ENCODE results near the gene CSTB.

CSTB gene

DNA sequence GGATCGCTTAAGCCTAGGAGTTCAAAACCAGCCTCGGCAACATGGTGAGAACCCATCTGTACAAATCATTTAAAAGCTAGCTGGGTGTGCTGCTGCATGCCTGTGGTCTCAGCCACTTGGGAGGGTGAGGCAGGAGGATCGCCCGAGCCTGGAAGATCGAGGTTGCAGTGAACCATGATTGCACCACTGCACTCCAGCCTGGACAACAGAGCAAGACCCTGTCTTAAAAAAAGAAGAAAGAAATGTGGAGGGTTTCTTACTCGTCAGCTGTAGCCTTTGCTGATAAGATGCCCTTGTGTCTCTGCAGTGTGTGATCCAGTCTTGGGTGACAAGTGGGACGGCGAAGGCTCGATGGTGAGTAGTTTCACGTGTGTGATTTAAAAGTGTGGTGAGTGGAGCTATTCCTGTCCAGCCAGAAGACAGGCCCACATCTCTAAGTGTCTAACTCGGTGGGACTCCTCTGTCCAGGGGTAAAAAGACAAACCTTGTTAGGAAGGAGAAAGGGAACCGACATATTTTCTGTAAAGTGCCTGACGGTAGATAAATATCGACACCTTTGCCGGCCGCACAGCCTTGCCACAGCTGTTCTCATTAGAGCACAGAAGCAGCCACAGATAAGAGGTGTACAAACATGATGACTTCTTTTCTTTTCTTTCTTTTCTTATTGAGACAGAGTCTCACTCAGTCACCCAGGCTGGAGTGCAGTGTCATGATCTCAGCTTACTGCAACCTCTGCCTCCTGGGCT, 30.2 kb downstream of the CSTB start:
- DNase-seq = no peak

DNA sequence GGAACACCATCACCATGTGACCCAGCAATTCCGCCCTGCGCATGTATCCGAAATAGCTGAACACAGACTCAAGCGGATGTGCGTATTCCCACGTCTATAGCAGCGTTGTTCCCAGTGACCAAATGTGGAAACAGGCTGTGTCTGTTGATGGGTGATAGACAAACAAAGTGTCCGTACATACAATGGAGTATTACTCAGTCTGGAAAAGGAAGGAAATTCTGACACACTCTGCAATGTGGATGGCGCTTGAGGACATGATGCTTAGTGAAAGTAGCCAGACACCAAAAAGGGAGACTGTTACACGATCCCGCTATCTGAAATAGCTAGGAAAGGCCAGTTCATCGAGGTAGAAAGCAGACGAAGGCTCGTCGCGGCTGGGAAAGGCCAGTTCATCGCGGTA, 31.4 kb downstream of the CSTB start:
- DNase-seq = no peak

DNA sequence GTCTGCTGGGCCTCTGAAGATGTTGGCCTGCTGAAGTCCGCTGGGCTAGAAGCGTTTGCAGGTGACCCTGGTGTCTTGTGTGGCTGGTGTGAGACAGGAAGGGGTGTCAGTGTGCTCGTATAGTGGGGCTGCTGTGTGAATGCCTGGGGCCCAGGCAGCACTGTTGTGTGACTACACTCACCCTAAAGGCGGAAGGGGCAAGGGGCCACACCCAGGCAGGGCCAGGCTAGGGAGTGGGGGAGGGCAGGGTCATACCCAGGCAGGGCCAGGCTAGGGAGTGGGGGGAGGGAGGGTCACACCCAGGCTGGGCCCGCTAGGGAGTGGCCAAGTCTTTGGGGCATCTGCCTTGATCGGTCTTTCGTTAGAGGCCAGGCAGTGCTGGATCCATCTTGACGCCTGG, 32.2 kb downstream of the CSTB start:
- no peak for DNase-seq

DNA sequence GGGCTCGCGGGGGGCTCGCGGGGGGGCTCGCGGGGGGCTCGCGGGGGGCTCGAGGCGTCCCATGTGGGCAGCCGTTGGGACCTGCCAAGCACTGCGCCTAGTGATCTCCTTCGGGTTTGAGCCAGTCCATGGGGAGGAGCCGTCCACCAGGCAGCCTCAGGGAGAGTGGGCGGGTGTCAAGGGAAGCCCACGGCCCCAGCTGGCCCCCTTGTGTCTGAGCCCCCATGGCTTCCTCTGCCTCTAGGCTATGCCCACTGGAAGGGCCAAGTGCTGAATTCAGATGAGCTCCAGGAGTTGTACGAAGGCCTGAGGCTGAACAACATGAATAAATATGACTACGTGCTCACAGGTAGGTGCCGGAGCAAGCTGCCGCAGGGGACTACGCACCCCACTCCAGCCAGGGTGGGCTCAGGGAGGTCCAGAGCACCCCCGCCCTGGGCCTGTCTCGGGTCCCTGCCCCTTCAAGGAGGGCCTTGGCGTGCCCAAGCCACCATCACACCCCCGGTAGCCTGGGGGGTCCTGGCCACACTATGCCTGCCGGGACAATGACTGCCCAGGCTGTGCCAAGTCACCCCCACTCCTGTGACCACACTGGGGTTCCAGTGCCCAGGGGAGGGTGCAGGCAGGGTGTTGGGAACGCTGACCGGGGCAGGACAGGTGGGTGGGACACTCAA, 34.5 kb downstream of the CSTB start:
- no peak for DNase-seq

DNA sequence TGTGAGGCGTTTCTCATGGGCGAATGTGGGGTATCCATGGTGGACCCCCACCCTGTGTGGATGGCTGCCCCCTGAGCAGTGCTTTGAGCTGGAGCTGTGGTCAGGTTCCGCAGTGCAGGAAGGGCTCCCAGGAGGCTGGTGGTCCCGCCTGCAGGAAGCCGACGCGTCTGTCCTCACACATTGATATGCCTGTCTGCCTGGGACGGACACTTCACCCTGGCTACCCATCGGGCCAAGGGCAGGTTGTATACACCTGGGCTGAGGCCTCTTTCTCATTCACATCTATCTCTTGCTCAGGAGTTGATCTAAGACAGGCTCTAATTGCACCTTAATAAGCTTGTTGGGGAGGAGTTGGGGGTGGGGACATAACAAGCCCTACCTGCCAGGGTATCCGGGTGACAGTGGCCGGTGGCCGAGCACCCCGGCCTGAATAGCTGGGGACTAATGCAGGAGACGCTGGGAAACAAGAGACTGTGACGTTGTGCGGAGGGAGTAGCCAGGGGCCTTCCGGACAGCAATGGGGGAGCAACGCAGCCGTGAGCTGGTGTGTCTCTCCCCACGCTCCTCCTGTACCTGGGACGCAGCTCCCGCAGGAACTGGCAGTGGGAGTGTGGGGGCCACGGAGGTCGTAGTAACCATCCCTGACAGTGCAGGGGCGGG, 35.5 kb downstream of the CSTB start:
- no peak for DNase-seq

DNA sequence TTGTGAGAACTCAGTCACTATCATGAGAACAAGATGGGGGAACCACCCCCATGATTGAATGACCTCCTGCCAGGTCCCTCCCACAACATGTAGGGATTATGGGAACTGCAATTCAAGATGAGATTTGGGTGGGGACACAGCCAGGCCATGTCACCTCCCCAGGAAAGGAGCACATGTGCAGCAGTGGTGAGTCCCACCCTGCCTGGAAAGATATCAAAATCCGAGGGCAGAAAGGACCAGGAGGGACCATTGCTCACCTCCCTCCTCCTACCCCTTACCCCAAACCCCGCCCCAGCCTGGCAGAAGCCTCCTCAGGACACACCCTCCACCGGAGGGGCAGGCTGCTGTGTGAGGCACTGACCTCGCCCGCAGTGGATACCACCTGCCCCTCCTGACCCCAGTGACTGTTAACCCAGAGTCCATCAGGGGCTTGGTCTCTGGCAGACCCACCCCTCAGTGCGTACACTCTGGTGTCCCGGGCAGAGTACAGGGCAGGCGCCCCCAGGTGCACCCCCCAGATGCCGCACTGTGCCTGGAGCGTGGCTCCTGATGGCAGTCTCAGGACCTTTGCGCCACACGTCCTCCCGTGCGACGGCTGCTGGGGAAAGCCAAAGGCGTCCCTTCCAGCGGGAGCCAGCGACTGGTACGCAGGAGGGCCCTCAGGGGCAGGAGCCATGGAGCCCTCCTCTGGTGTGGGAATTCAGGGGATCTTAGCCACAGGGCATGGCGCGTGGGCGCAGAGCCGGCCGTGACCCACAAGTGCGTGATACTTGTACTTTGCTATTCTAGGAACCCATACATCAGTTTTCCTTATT, 36.3 kb downstream of the CSTB start:
- DNase-seq = no peak

DNA sequence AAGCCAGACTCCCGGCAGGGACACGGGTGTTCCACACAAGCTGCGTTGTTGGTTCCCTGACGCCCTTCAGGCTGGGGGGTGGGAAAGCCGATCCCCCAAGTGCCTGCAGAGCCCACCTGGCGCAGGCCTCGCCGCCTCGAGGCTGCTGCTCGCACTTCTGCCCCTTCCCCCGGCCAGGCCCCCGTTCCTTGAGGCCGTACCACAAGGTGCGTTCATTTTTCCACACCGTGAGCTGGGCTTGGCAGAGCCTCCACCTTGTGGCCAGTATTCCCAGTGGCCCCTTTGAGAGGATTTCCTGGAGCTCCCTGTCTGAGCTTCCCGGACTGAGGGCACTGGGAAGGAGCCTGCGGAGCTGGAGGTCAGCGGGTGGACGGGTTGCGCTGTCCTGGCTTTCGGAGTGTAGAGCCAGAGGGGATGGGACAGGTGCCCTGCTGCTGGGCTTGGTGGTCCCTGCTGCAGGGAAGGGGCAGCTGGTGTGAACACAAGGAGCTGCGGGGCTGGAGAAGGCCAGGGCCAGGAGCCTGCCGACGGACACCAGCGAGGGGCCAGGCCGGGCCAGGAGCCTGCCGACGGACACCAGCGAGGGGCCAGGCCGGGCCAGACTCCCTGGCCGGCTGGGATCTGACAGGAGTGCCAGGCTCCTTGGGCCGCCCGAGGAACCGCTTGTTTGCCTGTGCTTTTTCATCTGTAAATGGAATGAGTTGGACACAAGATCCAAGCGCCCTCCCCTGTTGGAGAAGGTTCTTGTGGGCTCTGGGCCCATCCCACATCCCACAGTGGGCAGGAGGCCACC, 38.8 kb downstream of the CSTB start:
- no peak for DNase-seq

DNA sequence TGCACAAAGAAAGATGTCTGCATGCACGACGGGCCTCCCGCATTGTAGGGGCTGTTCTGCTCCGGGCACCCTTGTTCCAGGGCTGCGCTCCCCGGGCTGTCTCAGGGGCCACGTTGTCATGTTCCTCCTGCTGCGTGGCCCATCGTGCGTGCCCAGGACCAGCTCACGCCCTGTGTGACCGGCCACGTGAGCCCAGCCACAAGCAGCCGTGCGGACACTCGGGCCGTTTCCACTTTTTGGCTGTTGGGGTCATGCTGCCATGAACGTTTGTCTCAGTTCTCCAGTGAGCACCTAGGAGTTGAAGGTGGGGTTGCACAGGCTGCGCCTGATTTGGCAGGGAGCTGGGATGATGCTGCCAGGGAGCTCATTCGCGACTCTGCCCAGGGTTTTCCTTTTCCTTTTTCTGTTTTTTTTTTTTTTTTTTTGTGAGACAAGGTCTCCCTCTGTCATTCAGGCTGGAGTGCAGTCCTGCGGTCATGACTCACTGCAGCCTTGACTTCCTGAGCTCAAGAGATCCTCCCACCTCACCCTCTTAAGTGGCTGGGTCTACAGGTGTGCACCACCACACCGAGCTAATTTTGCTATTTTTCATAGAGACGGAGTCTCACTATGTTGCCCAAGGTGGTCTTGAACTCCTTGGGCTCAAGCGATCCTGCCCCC, 39.8 kb downstream of the CSTB start:
- no peak for DNase-seq

DNA sequence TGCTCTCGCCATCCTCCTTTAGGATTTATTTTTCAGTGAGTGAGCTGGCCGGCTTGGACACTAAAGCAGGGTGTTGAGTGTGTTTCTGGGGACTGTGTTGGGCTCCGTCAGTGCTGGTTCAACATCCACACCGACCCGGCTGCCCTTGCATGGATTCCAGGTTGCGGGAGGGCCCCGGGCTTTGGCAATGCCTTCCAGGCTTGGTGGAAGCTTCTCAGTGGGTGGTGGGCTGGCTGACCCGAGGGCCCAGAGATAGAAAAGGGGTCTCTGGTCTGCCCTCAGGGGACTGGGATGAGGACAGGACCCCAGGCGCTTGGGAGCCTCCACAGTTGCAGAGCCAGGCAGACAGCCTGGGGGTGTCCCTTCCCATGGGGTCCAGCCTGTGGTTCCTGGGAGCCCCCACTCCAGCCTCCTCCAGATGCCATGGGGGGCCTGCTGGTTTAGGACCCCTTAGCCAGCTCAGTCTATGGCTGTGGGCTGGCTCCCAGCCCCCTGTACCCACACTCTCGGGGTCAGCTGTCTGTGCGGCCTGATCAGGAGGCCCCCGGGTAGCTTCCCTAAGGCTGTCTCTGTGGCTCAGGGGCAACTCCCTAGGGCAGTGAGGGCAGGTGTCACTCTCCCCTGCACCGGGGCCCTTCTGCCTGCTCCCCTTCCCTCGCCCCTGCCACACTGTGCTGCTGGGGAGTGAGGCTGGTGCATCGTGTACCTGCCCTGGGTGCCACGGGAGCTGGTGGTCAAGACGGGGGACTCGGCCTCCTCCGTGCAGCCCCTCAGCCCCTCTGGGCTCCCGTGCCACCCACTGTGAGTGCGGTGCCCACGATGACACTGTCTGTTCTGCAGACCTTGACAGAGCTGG, 40.6 kb downstream of the CSTB start:
- DNase-seq = no peak

DNA sequence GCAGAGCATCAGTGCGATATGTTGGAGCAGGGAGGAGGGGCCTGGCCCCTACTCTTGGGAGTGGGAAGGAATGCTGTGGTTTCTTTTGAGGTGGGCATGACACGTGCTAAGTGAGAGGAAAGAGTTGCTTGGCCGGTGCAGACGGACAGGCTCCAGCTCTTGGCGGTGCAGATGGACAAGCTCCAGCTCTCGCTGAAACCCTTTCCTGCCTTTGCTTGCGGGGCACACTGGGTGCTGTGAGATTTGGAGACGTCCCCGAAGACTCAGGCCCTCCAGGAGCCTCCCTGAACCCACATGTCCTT, 41.2 kb downstream of the CSTB start:
- DNase-seq = no peak

DNA sequence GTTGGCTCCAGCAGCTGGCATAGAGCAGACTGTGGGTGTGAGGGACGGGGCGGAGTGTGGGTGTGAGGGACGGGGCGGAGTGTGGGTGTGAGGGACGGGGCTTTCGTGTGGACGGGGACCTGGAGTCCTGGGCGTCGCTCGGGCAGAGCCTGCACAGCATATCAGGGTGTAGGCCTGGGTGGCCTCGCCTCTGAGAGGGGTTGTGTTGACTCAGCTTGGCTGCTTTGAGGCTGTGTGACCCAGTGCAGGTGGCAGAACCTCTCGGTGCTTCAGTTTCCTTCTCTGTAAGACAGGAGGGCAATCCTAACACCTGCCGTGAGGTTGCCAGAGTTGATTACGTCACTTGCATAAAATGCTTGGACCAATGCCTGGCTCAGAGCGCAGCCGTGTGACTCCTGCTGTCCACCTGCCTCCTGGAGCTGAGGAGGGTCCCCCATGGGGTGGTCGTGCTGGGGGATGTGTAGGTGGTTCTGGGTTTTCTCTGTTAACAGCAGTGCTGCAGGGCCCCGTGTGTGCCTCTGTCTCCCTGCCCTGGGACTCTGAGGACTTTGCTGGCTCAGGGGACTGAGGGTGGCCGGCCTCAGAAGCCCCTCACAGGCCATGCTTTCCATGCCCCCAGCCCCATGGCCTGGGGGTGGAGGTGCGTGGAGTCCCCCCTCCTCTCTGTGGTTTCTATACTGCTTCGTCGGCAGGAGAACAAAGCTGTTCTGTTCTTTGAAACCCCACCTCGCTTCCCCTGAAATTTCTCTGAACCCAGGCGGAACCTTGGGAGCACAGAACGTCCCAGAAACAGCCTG, 41.8 kb downstream of the CSTB start:
- no peak for DNase-seq

DNA sequence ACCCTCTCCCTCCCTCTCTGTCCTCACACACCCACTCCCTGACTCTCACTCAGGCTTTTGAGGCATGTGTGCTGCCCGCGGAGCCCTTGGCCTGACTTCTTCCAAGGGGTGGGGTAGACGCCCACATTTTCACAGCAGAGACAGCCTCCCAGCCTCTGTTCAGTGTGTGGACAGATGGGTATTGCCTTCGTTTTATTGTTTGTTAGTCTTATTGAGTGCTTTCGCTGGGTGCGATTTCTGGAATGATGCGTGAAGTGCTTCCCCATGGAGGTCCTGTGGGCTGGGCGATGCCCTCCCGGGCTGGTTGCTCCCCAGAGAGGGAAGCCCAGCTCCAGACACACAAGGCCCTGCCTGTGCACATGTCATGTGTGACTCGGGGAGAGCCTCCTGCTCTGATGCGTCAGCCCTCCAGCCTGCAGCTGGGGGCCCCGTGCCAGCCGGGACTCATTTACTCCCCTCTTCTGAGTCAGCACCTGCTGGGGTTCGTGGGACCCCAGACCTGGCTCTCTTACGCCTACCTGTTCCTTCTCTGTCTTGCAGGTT, 42.5 kb downstream of the CSTB start:
- DNase-seq = no peak

DNA sequence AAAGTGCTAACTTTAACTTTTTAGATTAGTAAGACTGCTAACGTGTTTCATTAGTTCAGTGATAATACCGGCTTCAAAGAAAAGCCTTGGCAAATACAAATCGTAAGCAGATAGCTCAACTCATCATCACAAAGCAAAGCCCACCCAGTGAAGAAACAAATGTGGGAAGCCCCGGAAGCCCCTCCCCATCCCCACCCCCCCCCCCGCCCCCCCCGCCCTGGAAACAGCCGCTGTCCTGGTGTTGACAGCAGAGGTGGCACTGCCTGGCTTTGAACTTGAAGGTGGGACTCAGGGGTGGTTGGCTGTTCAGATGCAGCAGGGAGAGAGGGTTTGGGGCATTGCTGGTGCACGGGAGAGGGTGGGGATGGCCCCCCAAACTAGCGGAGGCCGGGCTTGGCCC, 43.0 kb downstream of the CSTB start:
- DNase-seq = no peak

DNA sequence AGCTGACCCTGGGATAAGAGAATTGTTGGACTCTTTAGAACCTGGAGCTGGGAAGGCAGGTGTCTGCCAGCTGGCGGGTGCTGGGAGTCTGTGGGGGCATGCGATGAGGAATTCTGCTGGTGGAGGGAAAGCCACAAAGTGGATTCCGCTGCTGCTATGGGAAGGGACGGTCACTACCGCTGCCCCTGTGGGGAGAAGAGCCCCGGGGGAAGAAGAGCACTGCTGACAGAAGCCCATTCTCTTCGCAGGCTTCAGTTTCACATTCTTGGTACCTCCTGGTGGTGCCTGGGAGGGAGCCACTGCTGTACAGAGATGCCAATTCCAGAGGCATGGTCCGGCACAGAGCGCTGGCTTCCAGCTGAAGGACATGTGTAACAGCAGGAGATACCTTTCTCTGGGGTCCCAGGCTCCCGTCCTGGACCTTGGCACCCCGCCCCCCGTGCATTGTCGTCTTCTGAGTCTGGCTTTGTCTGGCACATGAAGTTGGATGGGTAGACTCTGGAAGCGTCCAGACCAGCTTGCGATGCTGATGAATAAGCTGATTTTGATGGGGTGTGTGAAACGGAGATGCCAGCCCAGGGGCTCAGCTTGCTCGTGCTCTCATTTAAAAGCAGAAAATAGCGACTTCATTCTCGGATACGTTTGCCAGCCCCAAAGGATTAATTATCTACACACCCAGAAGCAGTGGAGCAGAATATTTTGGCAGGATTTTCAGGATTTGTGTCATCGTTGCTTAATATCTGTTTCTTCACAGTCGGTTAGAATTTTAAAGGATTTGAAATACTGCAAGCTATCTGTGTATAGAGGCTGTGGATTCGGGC, 44.0 kb downstream of the CSTB start:
- no peak for DNase-seq

DNA sequence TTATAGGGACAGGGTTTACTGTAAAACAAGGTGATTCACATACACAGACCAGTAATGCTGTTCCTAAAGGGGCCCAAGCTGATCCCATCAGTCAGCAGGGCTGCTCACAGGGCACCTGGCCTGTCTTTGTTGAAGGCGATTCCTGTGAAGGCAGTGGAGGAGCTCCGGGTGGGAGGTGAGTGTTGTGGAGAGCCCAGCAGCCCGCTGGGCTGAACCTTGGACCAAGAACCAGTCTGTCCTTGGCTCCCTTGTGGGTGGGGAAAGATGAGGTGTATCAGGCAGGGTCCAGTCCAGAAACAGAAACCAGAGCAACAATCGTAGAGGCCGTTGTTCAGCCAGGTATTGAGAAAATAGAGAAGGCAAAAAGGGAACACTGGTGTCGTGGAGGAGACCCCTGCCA, 44.6 kb downstream of the CSTB start:
- no peak for DNase-seq

DNA sequence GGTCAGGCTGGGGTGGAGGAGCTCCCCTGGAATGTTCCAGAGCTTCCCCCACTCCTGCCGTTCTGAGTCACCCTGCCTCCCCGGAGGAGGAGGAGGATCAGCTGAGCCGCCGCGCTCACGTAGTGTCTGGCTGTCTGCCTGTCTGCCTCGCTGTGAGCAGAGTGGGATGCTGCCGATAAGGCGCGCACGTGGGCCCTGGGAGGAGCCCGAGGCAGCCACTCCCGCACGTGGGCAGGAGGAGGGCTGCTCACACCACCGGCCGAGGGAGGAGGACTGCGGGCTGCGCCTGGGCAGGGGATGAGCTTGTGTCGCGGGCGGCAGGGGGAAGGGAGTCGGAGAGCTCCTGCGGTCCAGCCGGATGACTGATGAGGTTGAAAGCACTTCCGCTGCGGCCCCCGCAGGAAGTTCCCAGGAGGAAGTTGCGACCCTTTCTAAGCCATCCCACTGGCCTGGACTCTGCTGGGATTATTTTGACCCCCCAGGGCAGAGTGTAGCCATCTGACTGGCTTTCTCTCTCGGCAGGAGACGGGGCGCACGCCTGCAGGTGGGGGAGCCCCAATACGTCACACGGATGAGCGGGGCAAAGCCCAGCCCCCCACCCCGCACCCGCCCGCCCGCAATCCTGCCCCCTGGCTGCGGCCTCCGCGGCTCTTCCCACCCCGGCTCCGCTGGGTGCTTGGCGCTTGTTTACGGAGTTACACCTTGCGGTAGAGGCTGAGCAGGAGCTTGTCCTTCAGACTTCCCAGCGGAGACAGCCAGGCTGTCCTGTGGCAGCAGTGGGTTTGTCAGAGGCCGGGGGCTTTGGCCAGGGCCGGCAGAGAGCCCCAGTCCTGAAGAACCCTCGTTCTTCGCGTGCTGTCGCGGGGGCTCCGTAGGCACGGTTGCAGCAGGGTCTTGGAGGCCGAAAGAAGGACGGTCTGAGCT, 47.4 kb downstream of the CSTB start:
- peak; percentile 70 for DNase-seq

DNA sequence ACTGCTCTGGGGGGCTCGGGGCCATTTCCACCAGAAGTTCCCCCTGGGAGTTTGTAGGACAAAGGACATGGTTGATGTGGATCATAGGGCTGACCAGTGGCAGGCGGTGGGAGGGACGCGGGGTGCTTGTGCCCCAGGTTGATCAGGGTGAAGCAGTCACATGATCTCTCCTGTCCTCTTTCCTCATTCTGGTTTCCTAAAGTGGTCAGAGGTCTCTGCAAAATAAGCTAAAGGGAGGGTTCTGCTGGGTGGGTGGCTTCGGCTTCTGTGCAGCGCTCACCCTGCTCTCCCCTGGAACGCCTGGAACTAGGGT, 48.0 kb downstream of the CSTB start:
- no peak for DNase-seq

DNA sequence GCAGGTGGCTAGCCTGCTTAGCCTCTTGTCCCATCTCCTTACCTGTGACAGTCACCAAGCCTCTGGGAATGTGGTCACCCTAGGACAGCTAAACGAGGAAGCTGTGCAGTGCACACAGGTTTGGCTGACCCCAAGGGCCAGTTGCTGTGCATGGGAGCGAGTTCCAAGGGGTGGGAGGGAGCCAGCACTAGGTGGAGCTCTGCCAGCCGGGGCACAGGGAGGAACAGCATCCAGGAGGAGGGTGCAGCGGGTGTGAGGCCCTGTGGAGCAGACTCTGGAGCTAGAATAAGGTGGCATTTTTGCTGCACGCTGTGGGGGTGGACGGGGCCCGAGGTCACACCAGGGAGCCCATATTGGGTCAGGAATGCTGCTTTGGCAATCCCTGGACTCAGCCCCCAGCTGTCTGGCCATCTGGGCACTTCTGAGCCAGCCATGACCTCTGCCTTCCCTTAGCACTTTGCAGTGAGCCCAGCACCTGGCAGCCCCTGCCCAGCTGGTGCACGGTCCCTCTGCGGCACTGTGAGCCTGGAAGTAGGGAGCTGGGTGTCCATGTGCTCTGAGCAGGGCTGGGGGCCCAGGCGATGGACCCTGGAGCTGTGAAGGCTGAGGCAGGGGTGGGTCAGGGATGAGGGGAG, 48.5 kb downstream of the CSTB start:
- no peak for DNase-seq

Data from activated T-cell treated with anti-CD3 and anti-CD28 coated beads for 4 hours (primary cell).